A673 (cell line): ENCODE results near the gene MYRIP. TPM values are rescaled to one million over a fixed set of nuclear protein-coding genes. Genes with fewer than 3 reads are reported as not detected.
"Not testable (repeated sequence)": the region's sequence is repeated elsewhere in the genome, so short reads cannot be mapped to it uniquely, and the experiment has no call there.

Source experiments
- BruUV-seq: library from RNA; stranded (reverse); fragments of 400-500 nt; replicated peaks from 2 replicates; lab custom pipeline; 2021; lab: Mats Ljungman, UMichigan
- CTCF ChIA-PET: fragments of 300-600 bp; sonication (Branson Sonifier 250); formaldehyde crosslinking; loops from one replicate; lab custom pipeline; 2022; ENCODE audit warnings: antibody characterized with exemption; lab: Charles Lee
- POLR2A ChIA-PET: fragments of 300-600 bp; sonication (Branson Sonifier 250); formaldehyde crosslinking; loops from one replicate; lab custom pipeline; 2022; ENCODE audit warnings: antibody characterized with exemption; ENCODE audit not compliant: low non-redundant PET; lab: Charles Lee
- DNase-seq: peaks from one replicate; pipeline ENCODE4 v3.0.0-alpha.2; 2015; ENCODE audit warnings: low spot score
- H3K27ac ChIP-seq: fragments of 200-600 bp; sonication (generic); 2 replicates; pipeline ENCODE4 v1.5.1; 2016; ENCODE audit warnings: mixed run types, low read depth, mild to moderate bottlenecking, mixed read lengths, antibody characterized with exemption, low read length; ENCODE audit not compliant: poor library complexity, severe bottlenecking
- H3K27me3 ChIP-seq: fragments of 200-600 bp; sonication (generic); replicated peaks from 2 replicates; pipeline ENCODE4 v1.6.1; 2017; ENCODE audit warnings: mixed run types, low read depth, mild to moderate bottlenecking, mixed read lengths, antibody characterized with exemption, low read length; ENCODE audit not compliant: insufficient read depth, poor library complexity
- H3K36me3 ChIP-seq: fragments of 200-600 bp; sonication (generic); 2 replicates; pipeline ENCODE4 v1.6.1; 2016; ENCODE audit warnings: mixed run types, mild to moderate bottlenecking, mixed read lengths, antibody characterized with exemption, low read length; ENCODE audit not compliant: insufficient read depth, poor library complexity, severe bottlenecking
- H3K4me1 ChIP-seq: fragments of 200-600 bp; sonication (generic); 2 replicates; pipeline ENCODE4 v1.6.1; 2017; ENCODE audit warnings: mixed run types, mild to moderate bottlenecking, mixed read lengths, antibody characterized with exemption, low read length; ENCODE audit not compliant: insufficient read depth, poor library complexity, severe bottlenecking
- H3K4me3 ChIP-seq: fragments of 200-600 bp; sonication (generic); 2 replicates; pipeline ENCODE4 v1.5.1; 2016; ENCODE audit warnings: low read depth, mixed run types, mild to moderate bottlenecking, mixed read lengths, low read length; ENCODE audit not compliant: poor library complexity, severe bottlenecking
- H3K9me3 ChIP-seq: fragments of 200-600 bp; sonication (generic); 2 replicates; pipeline ENCODE4 v1.6.1; 2016; ENCODE audit warnings: mixed run types, low read depth, mild to moderate bottlenecking, mixed read lengths, antibody characterized with exemption, low read length; ENCODE audit not compliant: poor library complexity, severe bottlenecking
- EZH2 ChIP-seq: fragments of 200-600 bp; sonication (generic); IDR thresholded peaks from 2 replicates; pipeline ENCODE4 v1.6.1; 2017; ENCODE audit warnings: borderline replicate concordance, low read depth, mild to moderate bottlenecking, mixed read lengths, antibody characterized with exemption, low read length; ENCODE audit not compliant: poor library complexity, severe bottlenecking
- intact Hi-C: fragments of 100-400 bp; cut with micrococcal nuclease; formaldehyde crosslinking; loops from one replicate; pipeline ENCODE4 v1.10.0; 2022; ENCODE audit not compliant: unreplicated experiment
- total RNA-seq: library from RNA; stranded (reverse); gene quantifications from 2 replicates; pipeline ENCODE4 v1.2.3, GENCODE V29; 2021
- TF ChIP-seq, protein P1 (sequence below): fragments of 300-800, 200-600 bp; sonication (generic); conservative IDR thresholded peaks from 2 replicates; pipeline ENCODE4 v1.5.1; 2017; ENCODE audit warnings: low read depth, mild to moderate bottlenecking, antibody characterized with exemption, low read length, moderate library complexity, mixed read lengths

The MYRIP gene
- total RNA-seq, 1 experiment from 2014 or later: not detected

DNA sequence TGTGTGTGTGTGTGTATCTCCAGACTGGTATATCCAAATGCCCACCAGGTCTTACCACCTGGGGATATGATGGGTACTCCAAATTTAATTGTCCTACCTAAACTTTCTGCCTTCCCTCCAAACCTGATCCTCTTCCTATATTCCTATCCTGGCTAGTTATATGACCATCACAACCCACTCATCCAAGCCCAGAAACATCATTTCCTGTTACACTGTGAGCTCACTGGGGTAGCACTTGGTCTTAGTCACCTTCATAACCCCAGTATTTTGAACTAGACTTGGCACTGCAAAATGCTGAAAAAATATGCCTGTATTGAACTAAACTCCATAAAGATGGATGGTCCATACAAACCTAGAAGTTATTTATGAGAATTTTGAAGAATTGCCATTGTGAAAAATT, 321.3 kb downstream of the MYRIP start:
- intact Hi-C loops: no loop called here
- no peaks in the 10 kb centered on the region for H3K36me3 ChIP-seq
- ChIA-PET POLR2A (no interaction called here), CTCF (no interaction called here)
- no peak overlapping the region for H3K27ac ChIP-seq
- H3K27me3 ChIP-seq: no peaks in the 10 kb centered on the region
- no TSS peak for BruUV-seq
- no peak for TF ChIP-seq EZH2
- TF ChIP-seq, protein P1, sequence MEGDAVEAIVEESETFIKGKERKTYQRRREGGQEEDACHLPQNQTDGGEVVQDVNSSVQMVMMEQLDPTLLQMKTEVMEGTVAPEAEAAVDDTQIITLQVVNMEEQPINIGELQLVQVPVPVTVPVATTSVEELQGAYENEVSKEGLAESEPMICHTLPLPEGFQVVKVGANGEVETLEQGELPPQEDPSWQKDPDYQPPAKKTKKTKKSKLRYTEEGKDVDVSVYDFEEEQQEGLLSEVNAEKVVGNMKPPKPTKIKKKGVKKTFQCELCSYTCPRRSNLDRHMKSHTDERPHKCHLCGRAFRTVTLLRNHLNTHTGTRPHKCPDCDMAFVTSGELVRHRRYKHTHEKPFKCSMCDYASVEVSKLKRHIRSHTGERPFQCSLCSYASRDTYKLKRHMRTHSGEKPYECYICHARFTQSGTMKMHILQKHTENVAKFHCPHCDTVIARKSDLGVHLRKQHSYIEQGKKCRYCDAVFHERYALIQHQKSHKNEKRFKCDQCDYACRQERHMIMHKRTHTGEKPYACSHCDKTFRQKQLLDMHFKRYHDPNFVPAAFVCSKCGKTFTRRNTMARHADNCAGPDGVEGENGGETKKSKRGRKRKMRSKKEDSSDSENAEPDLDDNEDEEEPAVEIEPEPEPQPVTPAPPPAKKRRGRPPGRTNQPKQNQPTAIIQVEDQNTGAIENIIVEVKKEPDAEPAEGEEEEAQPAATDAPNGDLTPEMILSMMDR: no peak
- no peak overlapping the region for H3K4me3 ChIP-seq
- no peak for DNase-seq
- no peaks in the 10 kb centered on the region for H3K4me1 ChIP-seq
- H3K9me3 ChIP-seq: no peaks in the 10 kb centered on the region

DNA sequence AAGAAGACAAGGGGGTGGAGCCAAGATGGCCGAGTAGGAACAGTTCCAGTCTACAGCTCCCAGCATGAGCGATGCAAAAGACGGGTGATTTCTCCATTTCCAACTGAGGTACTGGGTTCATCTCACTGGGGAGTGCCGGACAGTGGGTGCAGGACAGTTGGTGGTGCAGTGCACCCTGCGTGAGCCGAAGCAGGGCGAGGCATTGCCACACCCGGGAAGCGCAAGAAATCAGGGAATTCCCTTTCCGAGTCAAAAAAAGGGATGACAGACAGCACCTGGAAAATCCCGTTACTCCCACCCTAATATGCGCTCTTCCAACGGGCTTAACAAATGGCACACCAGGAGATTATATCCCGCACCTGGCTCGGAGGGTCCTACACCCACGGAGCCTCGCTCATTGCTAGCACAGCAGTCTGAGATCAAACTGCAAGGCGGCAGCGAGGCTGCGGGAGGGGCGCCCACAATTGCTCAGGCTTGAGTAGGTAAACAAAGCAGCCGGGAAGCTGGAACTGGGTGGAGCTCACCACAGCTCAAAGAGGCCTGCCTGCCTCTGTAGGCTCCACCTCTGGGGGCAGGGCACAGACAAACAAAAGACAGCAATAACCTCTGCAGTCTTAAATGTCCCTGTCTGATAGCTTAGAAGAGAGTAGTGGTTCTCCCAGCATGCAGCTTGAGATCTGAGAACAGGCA, 324.6 kb downstream of the MYRIP start:
- DNase-seq, H3K9me3 ChIP-seq, CTCF ChIA-PET, H3K27ac ChIP-seq, H3K4me1 ChIP-seq, BruUV-seq, intact Hi-C loops, H3K27me3 ChIP-seq, POLR2A ChIA-PET, H3K4me3 ChIP-seq, H3K36me3 ChIP-seq: not testable (repeated sequence)

DNA sequence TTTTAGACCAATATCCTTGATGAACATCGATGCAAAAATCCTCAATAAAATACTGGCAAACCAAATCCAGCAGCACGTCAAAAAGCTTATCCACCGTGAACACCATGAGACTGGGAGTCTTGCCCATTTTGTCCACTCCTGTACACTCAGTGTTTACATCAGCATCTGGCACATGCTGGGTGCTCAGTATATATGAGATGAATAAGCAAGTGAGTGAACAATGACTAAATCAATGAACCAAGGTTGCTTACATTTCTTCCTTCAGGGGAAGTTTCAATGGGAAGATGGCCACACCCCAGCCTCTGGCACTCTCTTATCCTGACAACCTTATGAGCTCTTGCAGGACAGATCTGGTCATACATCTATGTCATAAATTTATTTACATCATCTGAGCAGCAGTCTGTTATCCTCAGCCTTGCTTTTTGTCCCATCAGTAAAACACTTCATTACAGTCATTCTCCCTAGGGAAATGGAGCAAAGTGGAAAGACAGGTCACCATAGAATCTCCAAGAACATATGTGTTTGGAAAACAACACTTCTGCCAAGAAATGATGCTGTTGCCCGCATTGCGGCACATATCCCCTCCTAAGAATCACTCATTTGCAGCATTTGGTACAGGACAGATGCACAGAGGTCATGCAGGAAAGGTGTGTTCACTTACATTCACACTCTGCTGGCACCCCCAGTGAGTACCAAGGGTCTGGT, 328.3 kb downstream of the MYRIP start:
- Histone ChIP-seq H3K36me3 (no peaks in the 10 kb centered on the region), H3K4me3 (no peak overlapping the region), H3K4me1 (no peaks in the 10 kb centered on the region), H3K27ac (no peak overlapping the region), H3K27me3 (no peaks in the 10 kb centered on the region), H3K9me3 (no peaks in the 10 kb centered on the region)
- CTCF ChIA-PET: no interaction called here
- TF ChIP-seq, protein P1: no peak
- TF ChIP-seq EZH2: no peak
- BruUV-seq: no TSS peak
- no peak for DNase-seq
- POLR2A ChIA-PET: no interaction called here
- intact Hi-C loops: no loop called here
